Measurements from ENCODE around the gene TRAF7. TPM values are rescaled to one million over a fixed set of nuclear protein-coding genes. Genes with fewer than 3 reads are reported as not detected.

TRAF7 gene
- total RNA-seq, 1 experiment from 2014 or later = 44.9 TPM

DNA sequence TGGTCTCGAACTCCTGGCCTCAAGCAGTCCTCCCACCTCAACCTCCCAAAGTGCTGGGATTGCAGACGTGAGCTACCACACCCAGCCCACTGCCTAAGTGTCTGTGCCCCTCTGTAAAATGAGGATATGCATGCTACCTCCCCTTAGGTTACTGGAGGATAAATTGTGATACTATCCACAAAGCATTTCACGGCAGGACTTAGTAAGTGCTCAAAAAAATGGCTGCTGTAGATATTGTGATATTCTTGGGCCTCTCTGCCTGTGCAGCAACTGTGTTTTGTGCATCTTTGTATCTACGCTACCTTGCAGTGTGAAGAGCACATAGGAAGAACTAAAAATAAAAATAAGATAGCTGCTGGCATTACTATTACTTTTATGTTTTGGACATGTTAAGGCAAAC, 42.7 kb downstream of the TRAF7 start:
- TF ChIP-seq EZH2 (IDR thresholded peaks at IDR 0.05; ENCODE audit: low read length, unreplicated experiment) = no peak
- TF ChIP-seq, protein P1, sequence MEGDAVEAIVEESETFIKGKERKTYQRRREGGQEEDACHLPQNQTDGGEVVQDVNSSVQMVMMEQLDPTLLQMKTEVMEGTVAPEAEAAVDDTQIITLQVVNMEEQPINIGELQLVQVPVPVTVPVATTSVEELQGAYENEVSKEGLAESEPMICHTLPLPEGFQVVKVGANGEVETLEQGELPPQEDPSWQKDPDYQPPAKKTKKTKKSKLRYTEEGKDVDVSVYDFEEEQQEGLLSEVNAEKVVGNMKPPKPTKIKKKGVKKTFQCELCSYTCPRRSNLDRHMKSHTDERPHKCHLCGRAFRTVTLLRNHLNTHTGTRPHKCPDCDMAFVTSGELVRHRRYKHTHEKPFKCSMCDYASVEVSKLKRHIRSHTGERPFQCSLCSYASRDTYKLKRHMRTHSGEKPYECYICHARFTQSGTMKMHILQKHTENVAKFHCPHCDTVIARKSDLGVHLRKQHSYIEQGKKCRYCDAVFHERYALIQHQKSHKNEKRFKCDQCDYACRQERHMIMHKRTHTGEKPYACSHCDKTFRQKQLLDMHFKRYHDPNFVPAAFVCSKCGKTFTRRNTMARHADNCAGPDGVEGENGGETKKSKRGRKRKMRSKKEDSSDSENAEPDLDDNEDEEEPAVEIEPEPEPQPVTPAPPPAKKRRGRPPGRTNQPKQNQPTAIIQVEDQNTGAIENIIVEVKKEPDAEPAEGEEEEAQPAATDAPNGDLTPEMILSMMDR (conservative IDR thresholded peaks at IDR 0.05; ENCODE audit: low read depth, low read length) = no peak
- no peak for TF ChIP-seq EZH2phosphoT487 (IDR thresholded peaks at IDR 0.05; ENCODE audit: borderline replicate concordance, low read length)
- POLR2A ChIA-PET (ENCODE audit: unreplicated experiment) = no interaction called here
- no peak for DNase-seq

DNA sequence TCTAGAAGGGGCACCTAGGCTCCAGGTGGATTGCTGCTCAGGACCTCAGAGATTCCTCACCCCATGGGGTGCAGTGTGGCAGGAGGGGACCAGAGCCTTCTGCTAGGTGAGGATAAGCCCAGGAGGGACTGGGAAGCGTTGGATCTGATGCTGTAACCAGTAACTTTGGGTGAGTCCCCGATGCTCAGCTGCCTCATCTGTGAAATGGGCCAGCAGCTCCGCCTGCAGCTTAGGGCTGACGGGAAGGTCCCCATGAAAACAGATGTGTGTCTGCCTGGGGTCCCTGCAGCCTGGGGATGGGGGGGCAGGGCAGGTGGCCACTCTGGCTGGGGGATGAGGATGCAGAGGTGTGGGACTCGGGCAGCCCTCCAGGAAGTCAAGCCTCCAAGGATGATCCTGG, 43.5 kb downstream of the TRAF7 start:
- Histone ChIP-seq H2AFZ (ENCODE audit: low read length) (no peak overlapping the region), H3K27me3 (ENCODE audit: low read length) (no peaks in the 10 kb centered on the region), H3K27ac (ENCODE audit: low read length) (no peak overlapping the region), H3K4me1 (ENCODE audit: insufficient read depth, low read length) (peaks cover 12% of the 10 kb centered on the region; the same call in 1 of the 2 replicates), H3K9ac (ENCODE audit: low read length) (no peak overlapping the region), H3K9me3 (ENCODE audit: low read length) (no peaks in the 10 kb centered on the region), H4K20me1 (ENCODE audit: low read length) (no peaks in the 10 kb centered on the region), H3F3A (ENCODE audit: low read length, unreplicated experiment) (no peaks in the 10 kb centered on the region), H3K36me3 (ENCODE audit: low read depth, low read length) (no peaks in the 10 kb centered on the region), H3K79me2 (ENCODE audit: low read length) (no peaks in the 10 kb centered on the region), H3K9me2 (replicated peaks; ENCODE audit: low read length) (no peaks in the 10 kb centered on the region), H3K4me3 (ENCODE audit: low read length) (no peak overlapping the region), H3K4me2 (ENCODE audit: low read length) (no peak overlapping the region)
- TF ChIP-seq EZH2 (IDR thresholded peaks at IDR 0.05; ENCODE audit: low read length, unreplicated experiment) (no peak), EZH2phosphoT487 (IDR thresholded peaks at IDR 0.05; ENCODE audit: borderline replicate concordance, low read length) (no peak)
- TF ChIP-seq, protein P1 (conservative IDR thresholded peaks at IDR 0.05; ENCODE audit: low read depth, low read length) = no peak
- no TSS peak for BruUV-seq (replicated peaks)
- CTCF ChIA-PET = no interaction called here
- POLR2A ChIA-PET (ENCODE audit: unreplicated experiment) = no interaction called here
- intact Hi-C loops (cut with micrococcal nuclease) = no loop called here
- DNase-seq = no peak
- ATAC-seq = no peak

More for the DNA sequence above, 42.7 kb downstream of the TRAF7 start:
- Histone ChIP-seq H3K36me3 (ENCODE audit: low read depth, low read length) (no peaks in the 10 kb centered on the region), H3K9me2 (replicated peaks; ENCODE audit: low read length) (no peaks in the 10 kb centered on the region), H3F3A (ENCODE audit: low read length, unreplicated experiment) (no peaks in the 10 kb centered on the region), H3K27ac (ENCODE audit: low read length) (no peak overlapping the region), H3K4me3 (ENCODE audit: low read length) (no peak overlapping the region), H3K27me3 (ENCODE audit: low read length) (no peaks in the 10 kb centered on the region), H3K4me1 (ENCODE audit: insufficient read depth, low read length) (peaks cover 12% of the 10 kb centered on the region; the same call in 1 of the 2 replicates), H2AFZ (ENCODE audit: low read length) (no peak overlapping the region), H3K4me2 (ENCODE audit: low read length) (no peak overlapping the region), H3K79me2 (ENCODE audit: low read length) (no peaks in the 10 kb centered on the region), H4K20me1 (ENCODE audit: low read length) (no peaks in the 10 kb centered on the region), H3K9ac (ENCODE audit: low read length) (no peak overlapping the region), H3K9me3 (ENCODE audit: low read length) (no peaks in the 10 kb centered on the region)
- BruUV-seq (replicated peaks) = no TSS peak
- CTCF ChIA-PET = no interaction called here
- no peak for ATAC-seq
- intact Hi-C loops (cut with micrococcal nuclease) = no loop called here

DNA sequence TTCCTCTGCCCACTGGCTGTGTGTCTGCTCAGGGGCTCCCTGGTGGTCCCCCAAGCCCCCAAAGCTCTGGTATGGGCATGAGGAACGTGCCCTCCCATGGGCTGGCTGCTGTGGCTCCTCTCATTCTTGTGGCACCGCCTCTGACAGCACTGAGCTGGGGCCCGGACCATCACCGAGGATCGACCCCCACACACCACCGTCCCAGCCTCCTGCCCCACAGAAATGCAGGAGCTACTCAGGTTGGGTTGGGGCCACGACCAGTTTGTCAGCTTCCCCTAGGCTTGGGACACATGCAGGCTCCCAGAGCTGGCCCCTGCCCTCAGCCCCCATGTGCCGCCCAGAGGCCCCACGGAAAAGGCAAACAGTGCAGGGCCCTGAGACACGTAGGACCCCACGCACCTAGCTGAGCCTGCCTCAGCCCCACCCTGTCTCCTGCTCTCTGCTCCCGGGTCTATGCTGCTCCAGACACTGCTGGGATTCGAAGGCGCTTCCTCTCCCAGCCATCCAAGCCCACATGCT, 44.1 kb downstream of the TRAF7 start:
- Histone ChIP-seq H3K79me2 (ENCODE audit: low read length) (no peaks in the 10 kb centered on the region), H3K4me2 (ENCODE audit: low read length) (no peak overlapping the region), H3K27me3 (ENCODE audit: low read length) (no peaks in the 10 kb centered on the region), H3F3A (ENCODE audit: low read length, unreplicated experiment) (no peaks in the 10 kb centered on the region), H3K9me3 (ENCODE audit: low read length) (no peaks in the 10 kb centered on the region), H3K4me1 (ENCODE audit: insufficient read depth, low read length) (peaks cover 13% of the 10 kb centered on the region), H3K36me3 (ENCODE audit: low read depth, low read length) (no peaks in the 10 kb centered on the region), H3K9me2 (replicated peaks; ENCODE audit: low read length) (no peaks in the 10 kb centered on the region), H2AFZ (ENCODE audit: low read length) (no peak overlapping the region), H3K27ac (ENCODE audit: low read length) (no peak overlapping the region), H3K4me3 (ENCODE audit: low read length) (no peak overlapping the region), H3K9ac (ENCODE audit: low read length) (no peak overlapping the region), H4K20me1 (ENCODE audit: low read length) (no peaks in the 10 kb centered on the region)
- BruUV-seq (replicated peaks) = no TSS peak
- intact Hi-C loops (cut with micrococcal nuclease) = no loop called here
- ATAC-seq (no peak), DNase-seq (no peak)
- POLR2A ChIA-PET (ENCODE audit: unreplicated experiment) = no interaction called here
- TF ChIP-seq EZH2phosphoT487 (IDR thresholded peaks at IDR 0.05; ENCODE audit: borderline replicate concordance, low read length) = no peak
- TF ChIP-seq EZH2 (IDR thresholded peaks at IDR 0.05; ENCODE audit: low read length, unreplicated experiment) = no peak
- TF ChIP-seq, protein P1 (conservative IDR thresholded peaks at IDR 0.05; ENCODE audit: low read depth, low read length) = no peak
- CTCF ChIA-PET = no interaction called here

Data from PC-3 (cell line).